NAMALWA (cell line): ENCODE measurements around the gene PPP2R5C.

Source experiments
- DNase-seq: peaks from one replicate; pipeline ENCODE4 v3.0.0-alpha.2; 2015; ENCODE audit warnings: low spot score

Gene PPP2R5C

DNA sequence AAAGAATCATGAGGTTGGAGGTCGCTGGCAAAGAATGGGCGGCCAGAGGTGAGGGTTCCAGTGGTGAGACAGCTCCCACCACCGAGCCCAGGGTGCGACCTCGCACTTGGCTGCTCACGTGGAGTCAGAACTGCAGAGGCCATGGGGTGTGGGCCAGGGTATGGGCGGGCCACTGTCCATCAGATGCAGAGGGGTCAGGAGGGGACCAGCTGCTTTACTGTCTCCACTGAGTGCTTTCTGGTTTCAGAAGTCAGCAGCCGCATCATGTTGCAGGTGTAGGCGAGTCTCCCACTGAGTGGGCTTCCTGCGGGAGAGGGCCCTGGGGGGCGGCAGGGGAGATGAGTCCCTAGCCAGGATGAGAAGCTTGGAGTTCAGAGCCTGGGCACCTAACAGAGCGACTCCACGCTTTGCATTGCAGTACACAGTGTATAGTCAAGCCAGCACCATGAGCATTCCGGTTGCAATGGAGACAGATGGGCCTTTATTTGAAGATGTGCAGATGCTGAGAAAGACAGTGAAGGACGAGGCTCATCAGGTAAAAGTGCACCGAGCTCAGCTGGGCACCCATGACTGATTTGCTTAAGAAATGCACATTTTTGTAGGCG lies 156.0 kb downstream of the PPP2R5C start:
- no peak for DNase-seq

DNA sequence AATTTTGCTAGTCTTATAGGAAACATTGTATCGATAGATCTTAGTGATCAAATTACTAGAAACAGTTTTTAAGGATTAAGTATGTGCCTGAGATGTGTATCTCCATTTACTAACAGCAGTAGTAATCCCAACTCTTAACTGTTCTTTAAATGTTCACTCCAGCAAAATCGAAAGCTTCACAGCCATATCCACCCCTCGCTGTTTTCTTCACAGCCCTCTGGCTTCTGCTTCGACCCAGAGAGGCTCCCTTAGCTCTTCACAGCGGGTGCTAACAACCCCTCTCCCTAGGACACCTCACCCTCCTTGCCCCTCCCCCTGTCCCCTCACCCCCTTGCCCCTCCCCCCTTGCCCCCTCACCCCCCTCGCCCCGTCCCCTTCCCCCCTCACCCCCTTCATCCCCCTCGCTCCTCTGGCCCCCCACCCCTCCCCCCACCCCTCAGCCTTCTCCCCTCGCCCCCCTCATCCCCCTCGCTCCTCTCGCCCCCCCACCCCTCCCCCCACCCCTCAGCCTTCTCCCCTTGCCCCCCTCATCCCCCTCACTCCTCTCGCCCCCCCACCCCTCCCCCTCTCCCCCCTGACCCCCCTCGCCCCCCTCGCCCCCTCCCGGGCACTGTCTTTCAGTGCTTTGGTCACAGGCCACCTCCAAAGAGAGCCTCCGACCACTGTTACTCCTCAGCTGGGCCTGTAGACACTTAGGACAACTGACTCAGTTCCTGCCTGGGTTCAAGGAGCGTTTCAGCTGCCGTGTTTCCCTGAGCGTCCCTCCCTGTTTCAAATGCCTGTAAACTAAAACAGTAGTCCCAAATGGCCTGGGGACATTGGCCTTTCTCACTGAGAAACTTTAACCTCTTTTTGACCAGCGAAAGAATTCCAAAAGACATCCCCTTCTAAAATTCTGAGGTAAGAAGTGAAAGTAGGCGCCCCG lies 156.8 kb downstream of the PPP2R5C start:
- no peak for DNase-seq

DNA sequence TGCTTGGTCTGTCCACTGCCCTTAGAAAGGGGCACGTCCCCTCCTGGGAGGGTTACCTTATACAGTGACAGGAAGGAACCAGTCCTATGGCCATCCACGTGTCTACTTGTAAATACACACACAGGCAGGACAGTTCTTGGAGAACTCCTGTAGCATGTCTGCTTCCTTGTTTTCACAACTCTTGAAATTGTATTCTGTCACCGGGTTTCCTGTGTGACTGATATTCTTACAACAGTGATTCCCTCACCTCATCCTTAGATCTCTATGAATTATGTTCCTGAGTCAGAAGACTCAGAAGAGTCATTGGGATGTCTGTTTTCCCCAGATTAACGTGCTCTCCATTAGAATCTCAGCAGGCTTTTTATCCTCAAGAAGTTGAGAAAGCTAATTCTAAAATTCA lies 158.8 kb downstream of the PPP2R5C start:
- no peak for DNase-seq

DNA sequence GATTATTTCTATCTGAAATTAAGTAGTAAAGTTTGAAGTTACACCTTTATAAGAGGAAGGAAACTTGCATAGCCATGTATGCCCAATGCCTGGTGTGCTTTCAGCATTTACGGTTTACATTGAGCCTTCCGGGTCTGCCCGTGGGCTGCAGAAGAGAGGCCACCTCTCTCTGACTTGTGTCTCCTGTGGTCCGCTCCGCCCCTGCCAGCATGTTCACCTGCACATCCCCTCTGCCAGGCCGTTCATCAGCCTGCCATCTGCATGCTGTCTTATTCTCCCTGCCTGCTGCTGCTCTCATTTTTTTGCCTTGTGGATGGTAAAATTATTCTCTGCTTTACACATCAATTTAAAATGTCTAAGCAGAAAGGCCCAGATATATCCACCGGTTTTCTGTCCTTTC lies 161.4 kb downstream of the PPP2R5C start:
- no peak for DNase-seq

DNA sequence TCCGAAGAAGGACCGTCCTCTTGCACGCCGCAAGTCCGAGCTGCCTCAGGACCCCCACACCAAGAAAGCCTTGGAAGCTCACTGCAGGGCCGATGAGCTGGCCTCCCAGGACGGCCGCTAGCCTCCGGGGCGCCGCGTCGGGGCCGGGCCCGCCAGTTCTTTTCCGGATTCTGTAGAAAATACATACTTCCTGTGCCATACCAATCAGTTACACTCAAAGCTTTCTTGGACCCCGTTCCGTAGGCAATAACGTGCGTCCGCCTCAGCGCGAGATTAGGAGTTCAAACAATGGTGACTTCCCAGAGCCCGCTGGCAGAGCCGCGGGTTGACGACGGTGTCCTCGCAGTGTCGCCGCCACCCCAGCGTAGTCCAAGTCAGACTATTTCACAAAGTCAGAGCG lies 163.6 kb downstream of the PPP2R5C start:
- DNase-seq, result no peak

DNA sequence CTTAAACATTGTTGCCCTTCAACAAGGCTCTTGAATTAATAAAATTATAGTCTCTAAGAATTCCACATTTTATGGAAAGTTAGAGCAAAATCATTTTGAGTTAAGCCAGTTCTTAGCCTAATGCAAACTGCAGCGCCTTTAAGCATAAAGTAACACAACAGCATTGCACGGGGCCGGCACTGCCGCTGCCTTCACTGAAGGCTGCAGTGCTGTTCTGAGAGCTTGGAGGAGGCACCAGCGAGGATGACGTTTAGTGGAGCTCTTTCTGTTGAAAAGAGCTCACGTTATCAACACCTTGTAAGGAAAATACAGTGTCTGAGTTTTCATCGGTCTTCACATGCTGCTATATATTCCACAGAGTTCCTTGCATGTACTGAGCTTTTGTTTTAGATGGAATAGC lies 164.6 kb downstream of the PPP2R5C start:
- DNase-seq, result no peak

DNA sequence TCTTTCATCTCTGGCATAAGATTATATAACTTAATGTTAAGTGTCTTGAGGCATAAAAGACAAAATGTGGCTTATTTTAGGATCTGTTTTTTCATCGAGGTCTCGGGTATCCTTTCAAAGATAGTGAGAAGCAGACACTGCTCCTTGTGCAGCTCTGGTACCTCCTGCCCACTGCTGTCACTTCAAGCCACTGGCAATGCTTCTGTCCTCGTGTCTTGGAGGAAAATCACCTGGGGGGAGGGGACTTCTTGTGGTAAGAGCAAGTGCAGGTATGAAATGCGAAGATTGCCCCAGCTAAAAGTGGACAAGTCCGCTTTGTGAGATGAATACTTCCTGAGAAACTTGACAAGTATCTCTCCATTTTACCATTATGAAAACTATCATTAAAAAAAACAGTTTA lies 165.1 kb downstream of the PPP2R5C start:
- no peak for DNase-seq

DNA sequence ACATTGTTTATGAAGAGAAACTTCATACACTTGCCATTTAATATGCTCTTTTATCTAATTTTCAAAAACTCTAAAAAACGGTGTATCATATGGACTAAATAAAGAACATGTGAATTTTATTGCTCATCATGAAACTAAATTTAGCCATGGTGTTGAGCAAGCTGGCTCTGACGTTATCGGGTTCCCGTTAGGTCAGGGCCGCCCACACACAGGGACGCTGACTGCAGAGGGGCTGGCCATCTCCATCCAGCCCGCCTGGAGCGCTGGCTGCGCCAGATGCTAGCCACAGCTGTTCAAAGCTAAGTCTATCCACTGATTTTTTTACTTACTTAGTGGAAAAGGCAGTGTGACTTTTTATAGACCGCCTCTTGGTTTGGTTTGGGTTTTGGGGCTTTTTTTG lies 166.3 kb downstream of the PPP2R5C start:
- DNase-seq, result no peak

DNA sequence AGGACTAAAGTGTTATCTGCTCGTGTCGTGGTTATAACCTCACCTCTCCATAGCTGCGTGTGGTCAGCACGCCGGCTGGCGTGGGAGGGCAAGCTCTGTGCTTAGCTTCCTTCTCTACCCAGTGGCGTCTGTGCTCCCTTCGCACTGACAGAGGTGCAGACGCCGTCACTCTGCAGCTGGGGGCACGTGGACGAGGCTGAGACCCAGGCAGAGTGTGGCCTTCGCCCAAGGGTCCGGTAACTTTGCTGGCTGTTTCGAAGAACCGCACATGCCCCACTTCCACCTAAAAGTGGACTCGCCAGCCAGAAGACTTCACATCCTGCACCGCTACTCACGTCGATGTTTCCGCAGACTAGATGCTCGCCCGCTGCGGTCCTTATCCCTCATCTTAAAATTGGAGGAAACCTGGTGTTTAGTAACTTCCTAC lies 166.9 kb downstream of the PPP2R5C start:
- DNase-seq, result no peak

DNA sequence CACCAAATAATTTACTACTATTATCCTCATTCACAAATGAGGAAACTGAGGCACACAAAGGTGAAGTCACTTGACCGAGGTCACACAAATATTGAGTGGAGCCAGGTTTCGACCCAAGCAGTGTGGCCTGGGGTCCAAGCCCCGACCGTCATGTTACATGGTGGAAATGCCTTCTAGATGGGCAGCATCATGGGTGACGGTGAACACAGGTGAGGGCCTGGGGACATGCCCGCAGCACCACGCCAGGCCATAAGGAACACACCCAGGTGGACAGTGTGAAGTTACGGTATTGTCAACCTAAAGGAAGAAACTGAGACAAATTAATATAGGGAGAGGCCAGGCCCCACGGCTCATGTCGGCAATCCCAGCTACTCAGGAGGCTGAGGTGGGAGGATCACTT lies 167.6 kb downstream of the PPP2R5C start:
- DNase-seq, result no peak

DNA sequence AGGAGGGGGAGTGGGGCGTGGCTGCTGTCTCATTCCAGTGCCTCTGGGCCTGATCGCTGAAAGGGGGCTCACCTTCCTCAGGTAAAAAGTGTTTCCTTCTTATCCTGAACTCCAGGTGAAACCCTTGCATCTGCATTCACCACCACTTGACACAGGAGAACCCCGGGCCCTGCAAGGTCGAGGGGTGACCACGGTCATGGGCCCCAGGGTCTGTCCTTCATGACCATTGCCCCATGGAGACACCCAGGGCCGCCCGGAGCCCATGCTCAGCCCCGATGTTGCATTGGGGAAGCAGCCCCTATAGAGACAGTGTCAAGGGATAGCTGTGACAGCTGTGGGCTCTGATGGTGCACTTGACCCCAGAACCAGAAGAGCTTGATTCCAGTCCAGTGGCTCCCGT lies 168.4 kb downstream of the PPP2R5C start:
- no peak for DNase-seq

DNA sequence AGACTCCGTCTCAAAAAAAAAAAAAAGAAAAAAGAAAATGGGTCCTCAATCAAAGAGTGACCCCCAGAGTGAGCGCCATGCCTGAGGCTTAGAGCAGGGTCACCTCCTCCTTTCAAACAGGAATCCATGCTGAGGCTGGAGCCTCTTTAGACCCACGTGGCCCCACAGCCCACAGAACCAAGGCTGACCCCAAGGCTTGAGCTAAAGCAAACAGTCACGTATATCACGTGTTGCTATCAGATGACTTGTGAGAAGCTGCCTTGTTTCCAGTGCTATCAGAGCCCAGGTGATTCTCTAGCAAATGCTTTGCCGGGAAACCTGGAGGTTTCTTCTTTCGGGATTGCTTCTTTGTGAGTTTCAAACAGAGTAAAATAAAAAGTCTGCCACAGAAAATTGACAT lies 171.2 kb downstream of the PPP2R5C start:
- no peak for DNase-seq

DNA sequence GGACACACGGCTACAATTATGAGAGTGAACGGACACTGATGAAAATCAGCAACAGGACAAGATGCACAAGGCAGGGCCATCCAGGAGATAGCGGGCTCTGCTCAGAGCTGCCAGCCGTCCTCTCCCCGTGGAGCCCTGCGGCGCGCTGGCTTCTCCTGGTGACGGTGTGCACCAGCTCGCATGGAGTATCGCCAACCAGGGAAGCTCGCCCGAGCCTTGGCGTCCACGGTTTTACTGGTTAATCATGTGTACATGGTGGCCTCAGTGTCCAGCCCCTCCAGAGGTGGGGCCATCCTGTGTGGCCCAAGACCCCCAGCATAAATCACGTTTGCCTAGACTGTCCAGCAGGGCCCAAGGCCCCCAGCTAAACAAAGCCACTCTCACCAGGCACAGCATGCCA lies 171.7 kb downstream of the PPP2R5C start:
- DNase-seq, result no peak

DNA sequence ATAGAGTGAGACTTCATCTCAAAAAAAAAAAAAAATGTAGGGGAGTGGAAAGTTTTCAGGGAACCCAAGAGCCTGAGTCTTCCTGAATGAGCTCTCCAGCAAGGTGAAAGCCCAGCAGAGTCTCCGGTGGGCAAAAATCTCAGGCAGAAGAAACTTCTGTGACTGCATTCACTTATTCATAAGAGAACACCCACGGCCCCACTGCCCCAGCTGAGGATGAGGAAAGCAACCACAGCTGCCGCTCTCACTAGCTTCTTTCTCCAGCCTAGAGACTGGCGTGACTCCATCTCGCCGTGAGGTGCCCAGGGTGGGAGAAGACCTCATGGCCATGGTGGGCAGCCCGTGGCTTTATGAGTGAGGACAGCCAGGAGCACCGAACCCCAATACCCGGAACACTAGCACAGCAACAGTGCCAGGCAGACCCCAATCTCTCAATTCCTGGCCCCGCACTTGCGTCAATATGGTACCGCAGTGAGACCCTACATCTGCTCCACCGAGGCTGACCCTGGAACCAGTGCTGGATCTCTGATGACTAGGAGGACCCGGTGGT lies 173.2 kb downstream of the PPP2R5C start:
- DNase-seq, result no peak

DNA sequence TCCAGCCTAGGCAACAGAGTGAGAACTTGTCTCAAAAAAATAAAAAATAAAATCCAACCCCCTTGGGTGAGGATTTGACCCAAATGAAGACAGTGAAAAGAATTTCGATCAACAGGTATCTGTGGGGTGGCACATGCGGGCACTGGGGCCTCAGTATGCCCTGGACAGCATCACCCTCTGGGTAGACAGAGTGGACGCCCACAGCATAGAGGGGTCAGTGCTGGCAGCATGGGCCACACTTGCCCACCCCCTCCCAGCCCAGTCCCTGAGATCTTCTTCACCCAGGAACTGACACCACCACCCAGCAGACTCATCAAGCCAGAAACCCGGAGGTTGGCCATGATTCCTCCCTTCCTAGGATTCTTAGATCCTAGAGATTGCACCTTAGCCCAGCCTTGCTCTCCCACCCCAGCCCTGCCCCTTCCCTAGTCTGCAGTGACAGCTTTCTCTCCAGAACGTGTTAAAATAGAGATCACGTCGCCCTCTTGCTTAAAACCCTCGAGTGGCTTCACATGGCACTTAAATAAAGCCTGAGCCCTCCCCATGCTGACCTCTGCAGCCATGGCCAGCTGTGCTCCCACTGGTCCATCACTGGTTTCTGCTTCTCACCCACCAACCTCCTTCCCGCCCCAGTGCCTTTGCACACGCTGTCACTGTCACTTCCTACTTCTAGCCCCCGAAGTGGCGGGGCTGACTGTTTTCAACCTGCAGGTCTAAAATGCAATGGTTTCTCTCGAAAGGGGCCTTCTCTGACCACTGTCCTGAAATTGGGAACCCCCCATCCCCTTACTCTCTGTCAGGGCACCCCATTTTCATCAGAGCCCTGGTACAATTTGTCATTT lies 176.6 kb downstream of the PPP2R5C start:
- DNase-seq, result no peak

DNA sequence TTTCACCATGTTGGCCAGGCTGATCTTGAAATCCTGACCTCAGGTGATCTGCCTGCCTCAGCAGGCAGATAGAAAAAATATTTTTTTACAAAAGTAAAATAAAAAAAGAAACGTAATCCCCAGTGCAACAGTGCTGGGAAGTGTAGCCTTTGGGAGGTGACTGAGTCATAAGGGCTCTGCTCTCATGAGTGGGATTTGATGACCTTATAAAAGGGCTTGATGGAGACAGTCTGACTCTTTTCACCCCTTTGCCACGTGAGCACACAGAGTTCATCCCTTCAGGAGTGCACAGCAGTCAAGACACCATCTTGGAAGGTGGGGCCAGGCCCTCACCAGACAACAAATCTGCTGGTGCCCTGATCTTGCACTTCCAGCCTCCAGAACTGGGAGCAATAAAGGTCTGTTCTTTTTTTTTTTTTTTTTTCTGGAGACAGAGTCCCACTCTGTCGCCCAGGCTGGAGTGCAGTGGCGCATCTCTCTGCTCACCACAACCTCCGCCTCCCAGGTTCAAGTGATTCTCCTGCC lies 178.2 kb downstream of the PPP2R5C start:
- DNase-seq, result no peak

DNA sequence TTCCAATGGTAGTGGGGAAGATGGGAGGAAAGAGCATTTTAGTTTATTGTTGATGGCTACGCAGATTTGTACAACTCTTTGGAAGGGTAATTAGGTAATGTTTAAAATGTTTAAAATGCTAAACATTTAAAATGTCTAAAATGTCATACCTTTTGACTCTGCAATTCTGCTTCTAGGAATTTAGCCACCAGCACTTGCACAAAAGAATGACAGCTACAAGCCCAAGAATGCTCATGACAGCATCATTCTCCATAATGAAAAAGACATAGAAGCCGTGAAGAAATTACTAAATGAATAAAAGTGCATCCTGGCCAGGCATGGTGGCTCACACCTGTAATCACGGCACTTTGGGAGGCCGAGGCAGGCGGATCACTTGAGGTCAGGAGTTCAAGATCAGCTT lies 182.9 kb downstream of the PPP2R5C start:
- no peak for DNase-seq

DNA sequence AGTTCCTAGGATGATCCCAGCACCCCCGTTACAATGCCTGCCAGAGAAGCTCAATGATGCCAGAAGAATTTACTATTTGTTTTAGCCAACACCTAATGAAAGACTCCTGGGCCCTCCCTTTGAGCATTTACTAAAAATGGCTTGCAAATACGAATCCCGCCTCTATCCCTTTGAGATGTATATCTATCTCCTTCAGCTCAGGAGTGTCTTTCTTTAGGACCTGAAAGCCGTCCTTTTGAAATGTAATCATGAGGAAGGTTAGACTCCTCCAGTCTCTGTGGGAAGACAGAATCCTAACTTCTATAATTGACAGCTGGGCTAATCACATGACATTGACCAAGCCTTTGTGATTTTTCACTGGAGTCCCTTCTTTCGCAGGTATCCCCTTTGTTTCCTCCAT lies 183.7 kb downstream of the PPP2R5C start:
- no peak for DNase-seq

DNA sequence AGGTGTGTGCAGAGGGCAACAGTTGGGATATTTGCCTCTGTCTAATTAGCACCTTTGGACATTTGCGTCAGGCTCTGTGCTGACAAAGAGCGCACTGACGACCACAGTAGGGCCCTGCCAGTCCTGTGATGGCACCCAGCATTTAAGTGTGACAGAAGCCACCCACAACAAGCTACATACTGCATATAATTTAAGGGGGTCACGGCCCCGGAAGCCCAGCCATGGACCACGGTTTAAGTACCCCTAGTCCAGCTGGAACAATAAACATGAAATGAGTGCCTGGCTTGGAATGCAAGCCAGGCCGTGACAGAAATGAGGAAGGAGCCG lies 186.0 kb downstream of the PPP2R5C start:
- no peak for DNase-seq

DNA sequence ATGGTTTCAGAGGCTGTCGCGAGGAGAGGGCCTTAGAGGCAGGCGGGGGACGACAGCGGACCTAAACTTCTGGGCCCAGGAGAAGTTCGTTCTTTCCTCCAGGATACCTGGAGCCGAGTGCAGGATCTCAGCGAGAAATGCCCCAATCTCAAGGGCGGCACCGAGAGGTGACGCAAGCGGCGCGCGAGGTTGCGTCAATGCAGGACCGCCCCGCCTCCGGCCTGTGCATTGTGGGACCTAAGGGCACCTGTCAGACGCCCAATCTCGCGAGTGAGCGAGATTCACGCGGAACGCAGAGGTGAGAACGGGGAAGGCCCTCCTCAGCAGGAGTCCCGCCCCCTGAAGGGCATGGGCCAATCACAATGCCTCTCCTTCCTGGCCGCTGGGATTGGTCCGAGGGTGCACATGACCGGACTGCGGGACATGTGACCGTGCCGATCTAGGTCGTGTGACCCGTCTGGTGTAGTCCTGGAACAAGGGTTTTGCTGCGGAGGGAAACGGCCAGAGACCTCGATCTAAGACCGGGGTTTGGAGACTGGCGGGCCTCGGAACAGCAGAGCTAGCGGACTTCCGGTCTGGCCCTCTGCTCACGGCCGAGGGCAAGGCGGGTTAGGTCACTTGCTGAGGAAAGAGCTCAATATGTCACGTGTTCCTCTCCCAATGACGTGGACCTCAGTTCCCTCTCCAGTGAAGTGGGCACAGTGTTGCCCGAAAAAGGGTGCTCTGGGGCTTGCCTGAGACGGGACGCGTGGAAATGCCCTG lies 186.6 kb downstream of the PPP2R5C start:
- DNase-seq, result peak; percentile 100

DNA sequence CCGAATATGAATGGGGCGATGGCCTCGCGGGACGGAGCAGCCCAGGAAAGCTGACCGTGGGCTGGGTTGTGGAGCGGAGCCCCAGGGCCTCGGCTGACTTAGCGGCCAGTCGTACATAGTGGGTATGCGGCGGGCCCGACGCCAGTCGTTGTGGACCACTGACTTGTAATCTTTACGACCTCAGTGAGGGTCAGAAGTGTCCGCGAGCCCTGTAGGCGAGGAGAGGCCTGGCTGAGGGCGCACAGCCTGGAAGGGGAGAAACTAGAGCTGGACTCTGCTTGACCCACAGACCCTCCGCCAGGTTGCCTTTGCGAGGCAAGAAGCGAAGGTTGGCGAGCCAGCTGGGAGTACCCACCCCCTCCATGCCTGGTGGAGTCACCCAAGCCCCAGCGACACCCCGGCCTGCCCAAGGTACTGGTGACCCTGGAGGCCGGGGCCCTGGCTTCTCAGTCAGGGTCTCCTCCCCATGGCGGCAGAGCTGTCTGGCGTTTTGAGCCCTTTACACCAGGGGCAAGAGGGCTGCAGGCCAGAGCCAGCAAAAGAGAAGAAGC lies 187.2 kb downstream of the PPP2R5C start:
- no peak for DNase-seq
